Right hindlimb (tissue), 1 donor: ENCODE data around the gene PHLPP1.

Experiments
- DNase-seq: peaks from one replicate; pipeline ENCODE4 v3.0.0-alpha.2; 2018

Gene PHLPP1

DNA sequence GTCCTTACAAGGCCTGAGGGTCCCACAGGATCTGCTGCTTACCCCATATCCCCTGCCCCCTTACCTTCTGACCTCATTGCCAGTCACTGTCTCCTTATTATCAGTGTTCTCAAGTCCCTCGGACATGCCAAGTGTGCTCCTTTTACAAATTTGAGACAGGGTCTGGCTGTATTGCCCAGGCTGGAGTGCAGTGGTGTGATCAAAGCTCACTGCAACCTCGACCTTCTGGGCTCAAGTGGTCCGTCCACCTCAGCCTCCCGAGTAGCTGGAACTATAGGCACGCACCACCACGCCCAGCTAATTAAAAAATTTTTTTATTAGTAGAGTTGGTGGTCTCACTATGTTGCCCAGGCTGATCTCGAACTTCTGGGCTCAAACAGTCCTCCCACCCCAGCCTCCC, 141.0 kb downstream of the PHLPP1 start:
- no peak for DNase-seq

DNA sequence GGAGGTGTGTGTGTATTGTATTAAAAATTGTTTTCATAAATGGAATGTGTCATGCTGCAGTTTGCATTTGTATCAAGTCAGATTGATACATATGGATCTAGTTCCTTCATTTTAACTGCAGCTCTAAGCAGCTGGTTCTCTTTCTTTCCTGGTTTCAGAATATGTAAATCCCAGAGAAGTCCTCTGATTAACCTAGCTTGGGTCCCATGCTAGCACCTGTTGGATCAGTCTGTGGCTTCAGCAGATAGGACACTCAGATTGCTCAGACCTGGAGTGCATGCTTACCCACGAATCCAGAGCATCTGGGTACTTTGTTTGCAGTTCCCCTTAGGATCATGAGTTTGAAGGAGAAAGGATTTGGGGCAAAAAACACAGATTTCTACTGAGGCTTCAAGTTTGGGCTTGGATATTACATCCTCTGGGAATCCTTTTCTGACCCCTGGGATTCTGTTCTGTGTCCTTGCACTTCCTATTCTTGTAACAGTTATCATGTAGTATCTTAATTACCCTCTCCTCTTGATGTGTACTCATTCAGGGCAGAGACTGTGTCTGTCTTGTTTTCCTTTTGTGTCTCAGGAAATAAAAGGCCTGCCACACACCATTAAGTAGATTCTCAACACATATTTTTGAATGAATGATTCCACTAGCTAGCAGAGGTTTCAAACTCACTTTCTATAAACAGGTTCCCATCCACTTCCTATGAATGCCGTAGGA, 142.1 kb downstream of the PHLPP1 start:
- DNase-seq = no peak

DNA sequence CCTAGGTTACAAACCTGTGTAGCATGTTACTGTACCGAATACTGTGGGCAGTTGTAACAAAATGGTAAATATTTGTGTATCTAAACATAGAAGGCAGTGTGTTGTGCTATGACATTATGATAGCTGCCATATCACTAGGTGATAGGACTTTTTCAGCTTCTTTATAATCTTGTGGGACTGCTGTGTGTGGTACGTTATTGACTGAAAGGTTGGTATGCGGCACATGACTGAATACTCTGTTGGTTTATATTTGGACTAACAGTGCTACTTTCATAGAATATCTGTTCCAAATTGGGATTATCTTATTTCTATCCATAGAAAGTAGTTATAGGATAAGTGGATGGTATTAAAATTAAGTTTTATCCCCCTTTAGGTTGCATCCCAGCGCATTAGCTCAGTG, 144.7 kb downstream of the PHLPP1 start:
- DNase-seq = no peak

DNA sequence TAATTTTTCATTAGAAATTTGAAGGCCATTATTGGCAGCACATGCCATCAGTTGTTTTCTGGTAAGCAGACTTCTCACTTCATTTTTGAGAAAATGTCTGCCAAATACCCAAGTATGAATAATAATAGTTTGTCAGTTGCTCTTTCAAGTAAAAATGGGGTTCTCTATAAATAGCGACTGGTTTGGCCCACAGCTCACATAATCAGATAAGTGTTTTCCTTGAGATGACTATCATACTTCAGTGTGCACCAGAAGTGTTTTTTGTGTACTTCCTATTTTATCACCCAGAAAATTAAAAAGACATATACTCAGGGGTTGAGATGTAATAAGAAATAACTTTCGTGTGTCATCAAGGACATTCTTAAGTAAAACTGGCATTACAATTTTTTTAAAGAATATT, 147.1 kb downstream of the PHLPP1 start:
- DNase-seq = no peak

DNA sequence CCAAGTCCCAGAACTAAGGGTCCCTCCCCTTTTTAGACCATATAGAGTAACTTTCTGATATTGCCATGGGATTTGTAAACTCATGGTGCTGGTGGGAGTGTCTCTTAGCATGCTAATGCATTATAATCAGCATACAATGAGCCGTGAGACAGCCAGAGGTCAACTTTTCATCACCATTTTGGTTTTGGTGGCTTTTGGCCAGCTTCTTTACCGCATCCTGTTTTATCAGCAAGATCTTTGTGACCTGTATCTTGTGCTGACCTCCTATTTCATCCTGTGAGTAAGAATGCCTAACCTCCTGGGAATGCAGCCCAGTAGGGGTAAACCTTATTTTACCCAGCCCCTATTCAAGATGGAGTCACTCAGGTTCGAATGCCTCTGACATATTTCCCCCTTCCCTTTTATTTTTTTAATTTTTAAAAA, 148.2 kb downstream of the PHLPP1 start:
- DNase-seq = no peak

DNA sequence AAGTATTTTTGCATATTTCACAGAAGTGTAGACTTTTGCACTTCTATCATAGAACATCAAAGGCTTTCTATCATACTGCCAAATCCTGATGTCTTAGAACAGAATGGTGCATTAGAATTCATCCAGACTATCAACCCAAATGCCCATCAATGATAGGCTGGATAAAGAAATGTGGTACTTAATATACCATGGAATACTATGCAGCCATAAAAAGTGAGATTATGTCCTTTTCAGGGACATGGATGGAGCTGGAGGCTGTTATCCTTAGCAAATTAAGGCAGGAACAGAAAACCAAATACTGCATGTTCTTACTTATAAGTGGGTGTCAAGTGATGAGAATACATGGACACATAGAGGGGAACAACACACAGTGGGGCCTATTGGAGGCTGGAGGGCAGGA, 150.2 kb downstream of the PHLPP1 start:
- DNase-seq = no peak

DNA sequence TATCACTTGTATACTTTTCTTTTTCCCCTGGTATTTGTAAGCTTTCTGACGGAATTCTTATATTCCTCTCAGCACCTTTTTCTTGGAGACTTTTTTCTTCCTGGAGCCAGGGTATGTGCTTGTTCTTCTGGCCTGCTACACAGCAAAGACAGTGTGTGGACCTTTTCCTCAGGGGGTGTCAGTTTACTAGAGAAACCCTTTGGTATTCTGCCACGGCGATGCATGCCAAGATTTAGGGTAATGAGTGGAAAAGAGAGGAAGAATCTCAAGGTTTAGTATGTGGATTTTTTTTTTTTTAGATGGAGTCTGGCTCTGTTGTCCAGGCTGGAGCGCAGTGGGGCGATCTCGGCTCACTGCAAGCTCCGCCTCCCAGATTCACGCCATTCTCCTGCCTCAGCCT, 152.2 kb downstream of the PHLPP1 start:
- peak; percentile 67 for DNase-seq

DNA sequence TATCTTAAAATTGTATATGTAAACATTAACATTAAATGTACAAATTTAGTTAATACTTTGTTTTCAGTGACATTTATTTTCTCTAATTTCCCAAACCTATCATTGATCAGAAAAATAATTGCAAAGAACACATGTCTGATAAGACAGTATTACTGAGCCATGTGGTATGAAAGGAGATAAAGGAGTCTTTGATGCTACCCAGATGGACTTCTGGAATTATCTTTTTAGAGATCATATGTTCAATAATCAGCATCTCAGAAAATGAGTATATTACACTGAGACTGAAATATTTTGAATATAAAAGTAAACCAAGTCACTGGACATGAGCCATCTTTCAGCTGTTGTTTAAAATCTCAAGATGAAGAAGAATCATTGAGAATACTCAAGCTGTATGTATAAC, 153.3 kb downstream of the PHLPP1 start:
- no peak for DNase-seq

DNA sequence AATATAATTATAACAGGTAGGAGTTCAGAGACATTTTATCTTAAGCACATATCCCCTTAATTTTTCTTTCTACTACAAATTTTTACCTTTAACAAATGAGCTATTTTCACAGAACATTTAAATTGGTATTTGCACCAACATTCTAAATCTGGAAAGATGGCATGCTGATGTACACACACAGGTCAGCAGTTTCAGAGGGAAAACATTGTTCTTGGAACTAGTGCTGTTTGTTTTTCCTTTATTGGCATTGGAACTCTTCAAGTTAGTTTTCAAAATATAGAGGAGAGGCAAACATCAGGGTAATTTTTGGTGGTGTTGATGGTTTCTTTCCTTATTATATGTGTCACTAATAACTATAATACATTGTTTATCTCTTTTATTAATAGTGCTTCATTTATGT, 155.3 kb downstream of the PHLPP1 start:
- DNase-seq = no peak

DNA sequence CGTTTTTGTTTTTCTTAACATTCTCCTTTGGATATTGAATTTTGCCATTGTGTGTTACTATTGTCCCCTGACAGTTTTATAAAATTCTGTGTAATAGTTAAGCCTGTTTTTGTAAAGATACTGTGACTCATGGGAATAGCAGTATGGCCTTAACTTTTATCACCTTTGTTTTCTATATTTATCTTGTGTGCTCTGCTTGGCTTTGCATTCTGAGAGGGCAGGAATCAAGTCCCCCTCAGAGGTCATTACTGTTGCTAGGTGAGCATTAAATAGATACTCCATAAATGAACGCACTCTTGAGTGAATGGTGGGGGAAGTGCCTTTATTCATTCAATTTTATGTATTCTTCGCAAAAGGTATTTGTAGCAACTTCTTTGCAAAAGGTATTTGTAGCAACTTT, 160.0 kb downstream of the PHLPP1 start:
- no peak for DNase-seq

DNA sequence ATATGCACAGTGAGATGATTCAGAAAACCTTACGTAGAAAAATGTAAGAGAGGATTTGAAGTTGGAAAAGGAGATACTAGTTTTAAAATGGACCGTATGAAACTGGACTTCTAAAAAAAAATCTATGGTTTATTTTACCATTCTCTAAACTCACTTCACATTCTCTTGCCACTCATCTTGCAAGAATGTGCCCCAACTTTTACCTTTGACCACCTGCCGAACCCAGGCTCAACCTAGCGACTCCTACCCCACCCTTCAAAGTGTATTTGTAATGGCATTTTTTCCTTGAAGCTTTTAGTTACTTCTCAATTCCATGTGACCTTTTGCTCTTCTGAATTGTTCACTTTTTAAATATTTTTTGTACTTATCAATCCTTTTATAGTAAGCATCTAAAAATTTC, 160.8 kb downstream of the PHLPP1 start:
- DNase-seq = no peak

DNA sequence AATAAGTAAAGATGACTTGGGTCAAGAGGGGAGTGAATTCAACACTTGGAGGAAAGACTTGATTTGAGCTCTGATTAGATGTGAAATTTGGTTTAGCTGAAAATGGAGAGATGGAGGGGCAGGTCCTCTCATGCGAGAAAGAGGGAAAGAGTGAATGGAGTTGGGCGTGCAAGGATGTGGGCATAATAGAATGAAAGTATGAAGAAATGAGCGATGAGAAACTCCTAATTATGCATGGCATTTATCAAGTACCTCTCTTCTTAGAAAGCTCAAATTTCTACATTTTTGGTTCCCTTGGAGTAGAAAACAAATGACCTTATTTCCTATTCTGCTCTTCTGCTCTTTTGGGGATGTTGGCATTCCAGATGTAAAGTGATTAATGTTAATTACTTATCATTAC, 161.5 kb downstream of the PHLPP1 start:
- no peak for DNase-seq

DNA sequence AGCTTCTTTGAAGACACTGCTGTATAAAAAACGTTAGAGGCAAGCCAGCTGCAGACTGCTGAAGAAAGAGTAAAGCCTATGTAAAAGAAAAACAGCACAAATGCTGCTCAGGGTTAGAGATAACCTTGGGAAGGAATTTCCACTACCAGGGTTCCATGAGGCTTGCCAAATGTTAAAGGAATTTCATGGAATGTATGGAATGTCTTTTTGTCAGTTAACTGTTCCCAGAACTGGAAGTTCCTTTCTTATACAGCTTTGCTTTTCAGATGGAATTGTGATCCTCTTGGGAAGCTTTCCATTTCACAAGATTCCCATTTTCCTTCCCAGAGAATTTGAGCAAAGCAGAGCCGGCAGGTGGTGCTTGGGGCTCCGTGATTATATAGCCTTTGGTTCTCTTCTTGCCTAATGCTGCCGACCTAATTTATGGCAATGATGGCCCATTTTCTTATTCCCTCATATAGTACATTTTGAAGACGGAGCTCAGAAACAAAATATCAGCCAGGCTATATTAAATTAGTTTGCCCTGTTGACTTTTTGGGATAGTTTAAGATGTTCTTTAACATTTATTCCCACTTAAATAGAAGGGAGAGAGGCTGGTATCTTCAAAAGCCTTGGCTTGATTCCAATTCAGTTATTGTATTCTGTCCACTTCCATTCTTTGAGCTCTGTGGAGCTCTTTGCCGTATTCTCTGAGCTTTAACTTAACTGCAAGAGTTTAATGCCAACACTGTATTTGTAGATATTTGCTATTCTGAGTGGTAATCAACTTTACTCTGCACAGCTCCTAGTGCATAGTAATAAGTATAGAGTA, 162.3 kb downstream of the PHLPP1 start:
- DNase-seq = peak; percentile 36

DNA sequence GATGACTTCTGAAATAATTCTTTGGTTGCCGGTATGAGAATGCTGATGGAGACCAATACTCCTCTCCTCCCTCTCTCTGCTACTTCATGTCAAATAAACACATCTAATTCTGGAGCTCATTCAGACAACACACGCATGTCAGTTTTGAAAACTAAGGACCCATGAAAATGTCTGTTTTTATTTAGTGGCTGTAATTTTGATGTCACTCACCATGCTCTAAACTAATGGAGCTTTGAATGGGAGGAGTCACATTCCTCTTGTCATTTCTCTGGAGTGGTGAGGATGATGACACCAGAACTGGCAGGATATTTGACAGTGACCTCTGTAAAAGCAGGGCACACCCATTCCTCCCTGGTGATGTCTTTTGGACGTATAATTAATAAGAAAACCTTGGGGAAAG, 163.0 kb downstream of the PHLPP1 start:
- DNase-seq = no peak

DNA sequence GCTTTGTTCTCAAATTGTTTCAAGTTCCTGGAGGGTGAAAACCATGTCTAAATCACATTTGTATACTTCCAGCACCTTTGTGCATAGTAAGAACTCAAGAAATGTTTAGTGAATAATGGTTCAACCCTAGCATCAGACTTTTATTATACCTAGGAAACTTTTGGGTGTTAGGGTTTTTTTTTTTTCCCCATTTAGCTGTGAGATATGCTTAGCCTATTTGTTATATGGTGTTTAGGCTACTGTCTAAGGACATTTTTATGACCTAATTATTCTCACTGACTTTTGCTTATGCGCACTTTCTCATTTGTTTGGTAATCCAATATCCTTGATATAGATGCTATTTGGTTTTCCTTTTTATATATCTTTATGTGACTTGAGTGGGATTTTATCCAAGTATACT, 164.7 kb downstream of the PHLPP1 start:
- DNase-seq = no peak

DNA sequence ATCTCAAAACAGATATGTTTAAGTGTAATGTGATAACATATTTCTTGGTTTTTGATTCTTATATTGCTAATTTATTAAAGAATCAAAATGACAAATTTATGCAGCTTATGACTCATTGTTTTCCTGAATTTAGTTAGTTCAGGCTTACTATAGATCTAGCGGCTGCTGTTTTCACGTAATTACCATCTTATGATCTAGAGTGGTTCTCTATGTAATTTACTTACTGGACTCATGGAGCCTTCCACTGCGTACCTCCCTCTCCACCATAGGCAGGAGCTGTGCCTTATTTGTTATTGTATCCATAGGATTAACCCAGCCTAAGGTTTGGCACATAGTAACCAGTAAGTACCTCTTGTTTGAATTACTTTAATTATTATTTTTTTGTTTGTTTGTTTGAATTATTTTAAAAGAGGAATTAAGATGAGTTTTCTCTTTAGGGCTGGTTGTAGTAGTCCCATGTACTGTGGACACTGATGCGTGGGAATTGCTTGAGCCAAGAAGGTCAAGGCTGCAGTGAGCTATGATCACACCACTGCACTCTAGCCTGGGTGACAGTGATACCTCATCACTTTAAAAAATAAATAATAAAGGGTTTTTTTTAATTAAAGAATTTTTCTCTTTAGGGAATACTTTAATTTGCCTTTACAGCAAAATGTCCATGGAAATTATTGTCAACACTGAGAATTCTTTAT, 165.5 kb downstream of the PHLPP1 start:
- DNase-seq = no peak

DNA sequence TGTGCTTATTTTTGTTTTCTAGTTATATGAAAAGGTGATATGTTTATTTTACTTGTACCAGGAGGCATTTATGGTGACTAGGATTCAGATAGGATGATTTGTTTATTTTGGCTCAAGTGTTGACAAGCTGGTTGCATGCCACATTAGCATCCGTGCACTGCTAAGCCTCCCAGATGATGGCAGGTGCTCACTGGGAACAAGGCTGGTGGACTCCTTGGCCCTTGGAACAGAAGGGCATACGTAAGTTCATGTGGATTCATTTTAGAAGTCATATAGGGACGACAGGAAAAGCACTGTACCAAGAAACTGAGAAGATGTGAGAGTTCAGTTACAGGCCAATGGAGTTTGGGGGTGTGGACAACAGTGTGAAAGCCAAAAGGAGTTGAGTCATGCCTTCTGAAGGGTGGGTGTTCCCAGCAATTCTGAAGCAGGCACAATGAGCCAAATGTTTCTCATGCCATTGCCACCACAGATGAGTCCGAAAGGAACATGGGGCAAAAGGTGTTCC, 166.2 kb downstream of the PHLPP1 start:
- no peak for DNase-seq

DNA sequence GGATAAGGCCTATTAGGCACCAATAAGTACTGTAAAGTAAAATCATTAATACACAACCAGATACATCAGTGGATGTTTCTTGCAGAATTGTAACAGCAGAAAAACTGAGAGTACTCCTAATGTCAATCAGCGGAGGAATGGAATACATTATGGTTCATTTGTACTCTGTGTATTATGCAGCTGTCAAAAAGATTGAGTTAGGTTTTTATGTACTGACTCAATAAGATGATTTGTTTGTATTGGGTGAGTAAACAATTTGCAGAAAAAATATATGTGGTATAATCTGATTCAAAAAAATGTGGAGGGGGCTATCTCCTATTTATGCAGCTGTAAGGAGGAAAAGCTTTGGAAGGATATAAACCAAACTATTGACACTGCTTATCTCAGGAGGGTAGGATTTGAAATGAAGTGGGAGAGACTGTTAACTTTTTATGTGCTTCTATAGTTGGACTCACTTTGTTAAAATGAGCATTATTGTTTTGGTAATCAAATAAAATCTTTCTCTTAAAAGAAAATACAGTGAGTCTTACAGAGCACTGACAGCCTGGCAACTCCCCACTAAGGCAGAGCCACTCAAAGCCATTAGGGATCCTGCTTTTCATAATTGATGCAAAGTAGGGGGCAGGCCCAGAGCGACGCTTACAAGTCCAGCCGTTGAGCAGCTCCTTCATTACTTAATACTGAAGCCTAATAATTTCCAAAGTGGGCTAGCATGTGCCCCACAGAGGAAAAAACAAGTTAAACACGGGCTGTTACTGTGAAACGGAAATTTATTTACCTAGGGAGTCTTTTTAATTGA, 168.8 kb downstream of the PHLPP1 start:
- DNase-seq = no peak

DNA sequence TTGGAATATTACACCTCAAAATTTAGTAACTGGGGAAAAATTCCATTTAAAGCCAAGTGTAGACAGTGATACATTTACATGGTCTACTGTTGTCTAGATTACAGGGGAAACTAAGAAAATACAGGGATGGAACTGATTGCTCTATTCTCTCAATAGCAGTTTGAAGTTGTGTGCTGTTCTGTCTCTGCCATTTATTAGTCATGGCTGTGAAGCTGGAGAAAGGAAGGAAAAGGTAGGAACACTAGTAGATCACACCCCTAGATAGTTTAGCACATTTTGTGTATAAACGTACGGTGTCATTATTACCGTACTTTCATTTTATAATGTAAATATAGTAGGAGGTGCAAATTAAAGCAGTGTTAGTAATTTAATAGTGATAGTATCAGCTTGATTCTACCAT, 170.5 kb downstream of the PHLPP1 start:
- DNase-seq = no peak

DNA sequence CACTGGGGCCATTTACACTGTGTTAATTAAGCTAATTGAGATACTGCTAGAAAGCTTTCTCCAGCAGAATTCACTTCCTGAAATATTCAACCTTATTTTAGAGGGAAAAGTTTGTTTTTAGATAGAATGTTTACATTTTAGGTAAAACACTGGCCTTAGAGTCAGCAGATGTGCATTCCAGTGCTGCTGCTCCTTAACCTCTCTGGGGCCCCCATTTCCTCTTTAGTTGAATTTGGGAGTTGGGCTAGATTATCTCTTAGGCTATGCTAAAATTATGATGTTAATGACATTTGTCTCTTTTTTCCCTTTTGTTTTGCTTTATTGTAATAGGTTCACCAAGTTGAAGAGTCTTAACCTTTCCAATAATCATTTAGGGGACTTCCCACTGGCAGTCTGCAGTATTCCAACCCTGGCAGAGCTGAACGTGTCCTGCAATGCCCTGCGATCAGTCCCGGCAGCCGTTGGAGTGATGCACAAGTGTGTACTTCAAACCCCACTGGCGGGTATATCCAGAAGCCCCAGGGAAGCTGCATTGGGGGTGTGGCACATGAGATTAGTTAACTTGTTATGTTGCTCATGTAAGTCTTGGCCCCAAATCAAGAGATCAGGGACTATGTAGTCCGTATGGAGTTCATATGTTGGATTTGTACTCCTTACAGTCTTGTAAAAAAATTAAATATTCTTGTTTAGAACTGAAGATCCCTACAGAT, 179.5 kb downstream of the PHLPP1 start:
- no peak for DNase-seq

DNA sequence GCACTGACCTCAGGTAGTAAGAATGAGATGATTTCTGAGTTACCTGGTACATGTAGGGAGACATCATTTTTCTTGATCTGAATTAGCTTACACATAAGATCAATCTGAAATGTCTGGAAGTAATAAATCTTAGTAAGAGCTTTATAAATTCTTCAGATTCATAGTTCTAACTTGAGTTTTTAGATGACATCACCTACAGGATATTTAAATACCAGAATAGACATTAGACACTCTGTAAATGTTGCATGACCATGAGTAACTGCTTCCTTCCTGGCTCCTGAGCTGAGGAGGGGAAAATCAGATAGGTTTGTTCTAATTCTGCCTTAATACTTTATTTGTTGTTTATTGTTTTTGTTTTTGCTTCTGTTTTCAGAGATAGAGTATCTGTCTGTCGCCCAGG, 181.8 kb downstream of the PHLPP1 start:
- DNase-seq = no peak

DNA sequence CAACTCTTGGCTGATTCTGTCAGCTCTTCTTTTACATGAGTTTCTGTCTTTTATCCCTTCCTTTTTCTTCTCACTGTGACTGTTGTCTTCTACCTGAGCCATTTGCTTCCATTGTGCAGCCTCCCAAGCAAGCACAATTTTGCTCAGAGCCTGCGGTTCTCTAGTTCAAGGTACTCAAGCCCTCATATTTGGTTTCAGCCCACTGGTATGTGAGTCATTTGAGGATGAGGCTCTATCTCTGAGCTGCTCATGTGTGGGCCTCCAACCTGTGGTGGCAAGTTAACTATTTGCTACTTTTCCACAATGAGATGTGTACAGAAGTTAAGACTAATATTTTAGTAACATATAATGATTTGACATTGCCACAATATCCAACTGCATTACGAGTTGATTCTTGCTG, 183.0 kb downstream of the PHLPP1 start:
- no peak for DNase-seq
